CD8-positive, alpha-beta memory T cell (primary cell): ENCODE measurements around the gene CLSTN2. TPM values are rescaled to one million over a fixed set of nuclear protein-coding genes. Genes with fewer than 3 reads are reported as not detected.

Experiments used
- CTCF ChIA-PET: fragments of 350-600 bp; sonication (Branson Sonifier 250); formaldehyde crosslinking; loops from one replicate; lab custom pipeline; 2021; ENCODE audit warnings: antibody characterized with exemption; lab: Charles Lee
- POLR2A ChIA-PET: fragments of 350-600 bp; sonication (Branson Sonifier 250); formaldehyde crosslinking; loops from one replicate; lab custom pipeline; 2021; ENCODE audit warnings: antibody characterized with exemption; lab: Charles Lee
- DNase-seq, 5 donors: peaks; one replicate each; pipeline versions ENCODE4 v3.0.0 to v3.0.0-alpha.2; 2020 to 2022; ENCODE audit warnings: mixed read lengths in 1 of 5
- H3K27ac ChIP-seq: one replicate; pipeline ENCODE4 v1.7.0; 2013; ENCODE audit warnings: low read depth, mild to moderate bottlenecking, low read length, moderate library complexity
- H3K27me3 ChIP-seq: 2 replicates; pipeline ENCODE4 v1.7.0; 2013; ENCODE audit warnings: low read length, mild to moderate bottlenecking; ENCODE audit not compliant: insufficient read depth, poor library complexity, severe bottlenecking
- H3K36me3 ChIP-seq: 2 replicates; pipeline ENCODE4 v1.7.0; 2013; ENCODE audit warnings: mild to moderate bottlenecking, low read length, moderate library complexity; ENCODE audit not compliant: insufficient read depth
- H3K4me1 ChIP-seq: 2 replicates; pipeline ENCODE4 v1.7.0; 2013; ENCODE audit warnings: mild to moderate bottlenecking, low read length, moderate library complexity; ENCODE audit not compliant: insufficient read depth
- H3K4me3 ChIP-seq: 2 replicates; pipeline ENCODE4 v1.7.0; 2013; ENCODE audit warnings: mild to moderate bottlenecking, low read length
- H3K9me3 ChIP-seq: 2 replicates; pipeline ENCODE4 v1.7.0; 2013; ENCODE audit warnings: mild to moderate bottlenecking, low read length
- H3K27ac Mint-ChIP-seq, 8 donors: one replicate each; pipeline ENCODE4 v1.8.0; 2020 to 2021; ENCODE audit warnings: mixed read lengths in 8 of 8, mild to moderate bottlenecking in 6 of 8, inconsistent platforms in 3 of 8, moderate library complexity in 3 of 8
- H3K27me3 Mint-ChIP-seq, 2 donors: one replicate each; pipeline ENCODE4 v1.8.0; 2020 to 2021; ENCODE audit warnings: mixed read lengths in 2 of 2, mild to moderate bottlenecking in 1 of 2, moderate library complexity in 1 of 2
- H3K36me3 Mint-ChIP-seq, 3 donors: one replicate each; pipeline ENCODE4 v1.8.0; 2020 to 2021; ENCODE audit warnings: mixed read lengths in 3 of 3, inconsistent platforms in 1 of 3, mild to moderate bottlenecking in 1 of 3
- H3K4me1 Mint-ChIP-seq, 3 donors: one replicate each; pipeline ENCODE4 v1.8.0; 2020 to 2021; ENCODE audit warnings: mixed read lengths in 3 of 3, inconsistent platforms in 1 of 3, mild to moderate bottlenecking in 1 of 3
- H3K4me3 Mint-ChIP-seq, 7 donors: one replicate each; pipeline ENCODE4 v1.8.0; 2020 to 2021; ENCODE audit warnings: mixed read lengths in 7 of 7, mild to moderate bottlenecking in 6 of 7, moderate library complexity in 4 of 7, inconsistent platforms in 2 of 7
- H3K9me3 Mint-ChIP-seq, 5 donors: one replicate each; pipeline ENCODE4 v1.8.0; 2020 to 2022; ENCODE audit warnings: mixed read lengths in 5 of 5, mild to moderate bottlenecking in 3 of 5, moderate library complexity in 2 of 5, inconsistent platforms in 1 of 5
- polyA plus RNA-seq: library from polyadenylated mRNA; unstranded; fragments of 300-500 nt; fragmentation: Illumina TruSeq; gene quantifications from one replicate; pipeline ENCODE4 v1.2.3, GENCODE V29; 2021
- total RNA-seq, 2 experiments: library from RNA; stranded (reverse); gene quantifications; one replicate each; pipeline ENCODE4 v1.2.3, GENCODE V29; 2021

CLSTN2 gene
- total and polyA plus RNA-seq, 3 experiments from 2014 or later = not detected

DNA sequence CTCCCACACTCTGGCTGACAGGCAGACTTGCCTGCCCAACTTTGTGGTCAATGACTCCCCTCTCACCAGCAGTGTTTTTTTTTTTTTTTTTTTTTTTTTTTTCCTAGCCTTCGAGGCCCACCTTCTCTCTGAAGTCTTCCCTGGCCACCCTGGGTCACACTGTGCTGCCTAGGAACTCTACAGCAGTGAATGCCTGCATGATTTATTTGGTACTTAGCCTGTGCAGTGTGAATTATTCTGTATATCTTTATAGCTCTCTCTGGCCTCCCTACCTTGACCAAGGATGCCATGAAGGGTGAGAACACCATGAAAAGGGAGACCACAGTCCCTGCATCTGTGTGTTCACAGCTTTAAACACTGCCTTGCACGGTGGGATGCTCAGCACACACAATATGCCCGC is 141.6 kb downstream of the CLSTN2 start:
- Histone ChIP-seq H3K36me3 (no peaks in the 10 kb centered on the region), H3K9me3 (no peaks in the 10 kb centered on the region), H3K4me1 (no peaks in the 10 kb centered on the region), H3K27ac (no peak overlapping the region), H3K27me3 (no peaks in the 10 kb centered on the region), H3K4me3 (no peak overlapping the region)
- Mint-ChIP-seq H3K4me1 (no peaks in the 10 kb centered on the region), H3K27ac (no peak overlapping the region), H3K27me3 (peaks cover 0 to 3% of the 10 kb centered on the region in 2 donors), H3K4me3 (no peak overlapping the region), H3K36me3 (no peaks in the 10 kb centered on the region), H3K9me3 (peaks cover 0 to 2% (median 0%) of the 10 kb centered on the region in 5 donors)
- ChIA-PET CTCF (no interaction called here), POLR2A (no interaction called here)
- DNase-seq = no peak

DNA sequence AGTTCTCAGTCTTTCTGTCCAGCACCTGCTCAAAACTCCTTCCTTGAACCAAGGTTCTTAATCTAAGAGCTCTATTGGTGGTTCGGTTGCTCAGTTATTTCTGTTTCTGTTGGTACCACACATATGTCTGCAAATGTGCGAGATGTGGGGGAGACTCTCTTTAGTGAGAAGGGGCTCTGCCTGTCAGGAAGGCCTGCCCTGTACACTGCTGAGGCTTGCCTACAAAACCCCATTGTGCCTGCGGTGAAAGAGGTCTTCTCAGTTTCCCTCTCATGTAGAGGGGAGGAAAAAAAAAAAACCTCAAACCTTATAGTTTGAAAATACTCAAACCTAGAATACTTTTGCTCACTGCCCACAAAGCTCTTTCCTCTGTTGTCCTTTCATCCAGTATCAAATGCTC is 142.4 kb downstream of the CLSTN2 start:
- peaks cover 0 to 2% (median 0%) of the 10 kb centered on the region in 5 donors for H3K9me3 Mint-ChIP-seq
- no peak overlapping the region for H3K4me3 Mint-ChIP-seq

DNA sequence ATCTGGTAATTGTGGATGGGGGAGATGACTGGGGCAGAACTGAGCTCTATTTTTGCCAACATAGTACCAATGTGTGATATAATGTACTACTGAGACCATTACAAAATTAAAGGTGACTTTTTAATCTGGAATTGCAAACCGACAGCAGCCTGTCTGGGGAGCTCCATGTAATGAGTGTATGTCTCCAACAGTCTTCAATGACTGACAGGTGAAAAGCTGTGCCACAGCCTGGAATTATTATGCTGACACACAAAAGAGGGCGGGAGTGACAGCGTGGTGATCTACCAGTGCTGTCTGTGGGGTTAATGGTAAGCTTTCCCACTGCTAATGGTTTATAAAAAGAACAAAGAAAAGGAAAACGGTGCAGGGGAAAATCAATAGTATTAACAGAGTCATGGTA is 143.4 kb downstream of the CLSTN2 start:
- CTCF ChIA-PET = no interaction called here
- Mint-ChIP-seq H3K27me3 (peaks cover 0 to 6% of the 10 kb centered on the region in 2 donors), H3K4me3 (no peak overlapping the region), H3K27ac (no peak overlapping the region), H3K4me1 (no peaks in the 10 kb centered on the region), H3K36me3 (no peaks in the 10 kb centered on the region), H3K9me3 (peaks cover 0 to 2% (median 0%) of the 10 kb centered on the region in 5 donors)
- Histone ChIP-seq H3K36me3 (no peaks in the 10 kb centered on the region), H3K27ac (no peak overlapping the region), H3K4me3 (no peak overlapping the region), H3K4me1 (no peaks in the 10 kb centered on the region), H3K27me3 (no peaks in the 10 kb centered on the region), H3K9me3 (no peaks in the 10 kb centered on the region)
- POLR2A ChIA-PET = no interaction called here
- DNase-seq = no peak

More for the DNA sequence above, 142.4 kb downstream of the CLSTN2 start:
- no peaks in the 10 kb centered on the region for H3K36me3 Mint-ChIP-seq
- POLR2A ChIA-PET = no interaction called here
- H3K4me1 ChIP-seq = no peaks in the 10 kb centered on the region
- no peaks in the 10 kb centered on the region for H3K4me1 Mint-ChIP-seq
- CTCF ChIA-PET = no interaction called here
- no peak overlapping the region for H3K27ac Mint-ChIP-seq
- no peak for DNase-seq
- no peak overlapping the region for H3K27ac ChIP-seq
- no peaks in the 10 kb centered on the region for H3K9me3 ChIP-seq
- peaks cover 0 to 6% of the 10 kb centered on the region in 2 donors for H3K27me3 Mint-ChIP-seq
- no peak overlapping the region for H3K4me3 ChIP-seq
- no peaks in the 10 kb centered on the region for H3K27me3 ChIP-seq
- H3K36me3 ChIP-seq = no peaks in the 10 kb centered on the region

DNA sequence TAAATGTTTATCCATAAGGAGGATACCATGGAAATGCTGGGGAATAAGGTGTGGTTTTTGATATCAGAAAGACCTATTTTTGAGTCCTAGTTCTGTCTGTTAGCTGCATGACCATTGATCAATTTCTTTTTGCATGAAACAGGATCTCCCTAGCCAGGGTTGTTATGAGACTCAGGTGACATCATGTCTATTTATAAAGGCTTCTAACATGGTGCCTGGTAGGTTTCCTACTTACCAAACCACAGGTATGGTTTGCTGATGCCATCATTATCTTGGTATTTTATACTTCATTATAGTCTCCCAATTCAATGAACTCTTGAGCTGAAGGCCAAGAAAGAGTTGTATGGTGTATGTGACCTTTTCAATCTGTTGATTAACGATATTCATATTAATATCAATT is 144.0 kb downstream of the CLSTN2 start:
- DNase-seq = no peak
- no peaks in the 10 kb centered on the region for H3K4me1 ChIP-seq
- no peak overlapping the region for H3K4me3 ChIP-seq
- H3K9me3 ChIP-seq = no peaks in the 10 kb centered on the region
- H3K27ac ChIP-seq = no peak overlapping the region
- H3K27me3 ChIP-seq = no peaks in the 10 kb centered on the region
- no peaks in the 10 kb centered on the region for H3K4me1 Mint-ChIP-seq
- H3K4me3 Mint-ChIP-seq = no peak overlapping the region
- peaks cover 0 to 2% (median 0%) of the 10 kb centered on the region in 5 donors for H3K9me3 Mint-ChIP-seq
- POLR2A ChIA-PET = no interaction called here
- H3K36me3 ChIP-seq = no peaks in the 10 kb centered on the region
- H3K36me3 Mint-ChIP-seq = no peaks in the 10 kb centered on the region
- H3K27ac Mint-ChIP-seq = no peak overlapping the region
- CTCF ChIA-PET = no interaction called here
- peaks cover 0 to 6% of the 10 kb centered on the region in 2 donors for H3K27me3 Mint-ChIP-seq

DNA sequence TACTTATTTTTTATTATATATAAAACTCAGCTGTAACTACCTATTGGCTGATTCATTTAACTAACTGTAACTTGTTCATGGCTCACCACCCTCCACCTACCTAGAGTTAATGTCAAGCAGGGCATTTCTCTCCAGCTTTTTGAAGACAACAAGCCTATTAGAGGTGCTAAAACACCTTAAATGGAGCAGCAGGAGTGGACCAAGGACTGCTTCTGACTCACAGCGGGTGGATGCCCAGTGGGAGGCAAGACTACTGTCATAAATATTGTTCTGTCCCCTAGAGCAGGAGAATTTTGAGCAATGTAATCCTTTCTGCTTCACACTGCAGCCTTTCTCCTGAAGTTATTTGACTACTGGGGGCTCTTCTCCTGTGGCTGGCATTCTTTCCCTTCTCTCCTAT is 146.9 kb downstream of the CLSTN2 start:
- H3K9me3 Mint-ChIP-seq = peaks cover 0 to 2% (median 0%) of the 10 kb centered on the region in 5 donors
- H3K27ac ChIP-seq = no peak overlapping the region
- no peak overlapping the region for H3K4me3 ChIP-seq
- no peaks in the 10 kb centered on the region for H3K27me3 ChIP-seq
- H3K9me3 ChIP-seq = no peaks in the 10 kb centered on the region
- POLR2A ChIA-PET = no interaction called here
- no peaks in the 10 kb centered on the region for H3K36me3 Mint-ChIP-seq
- H3K4me1 Mint-ChIP-seq = no peaks in the 10 kb centered on the region
- peaks cover 0 to 3% of the 10 kb centered on the region in 2 donors for H3K27me3 Mint-ChIP-seq
- H3K27ac Mint-ChIP-seq = no peak overlapping the region
- no peaks in the 10 kb centered on the region for H3K36me3 ChIP-seq
- no peak overlapping the region for H3K4me3 Mint-ChIP-seq
- no peak for DNase-seq
- CTCF ChIA-PET = no interaction called here
- H3K4me1 ChIP-seq = no peaks in the 10 kb centered on the region

DNA sequence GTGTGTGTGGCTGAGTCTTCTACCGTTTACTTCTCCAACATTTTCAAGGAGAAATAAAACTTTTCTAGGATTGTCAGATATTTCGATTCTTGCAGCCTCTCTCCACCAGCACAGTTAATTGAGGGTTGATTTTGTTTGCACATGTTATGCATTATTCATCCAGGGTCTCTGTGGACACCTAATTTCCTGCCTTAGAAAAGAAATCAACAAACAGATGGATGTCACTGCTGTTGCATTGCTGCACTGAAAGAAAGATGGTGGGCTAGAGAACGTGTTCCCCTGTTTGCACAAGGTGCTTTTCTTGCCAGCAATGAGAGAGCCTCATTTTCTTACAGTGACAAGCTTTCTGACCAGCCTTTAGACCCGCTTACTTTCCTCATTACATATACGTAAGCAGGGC is 150.0 kb downstream of the CLSTN2 start:
- ChIA-PET CTCF (no interaction called here), POLR2A (no interaction called here)
- Histone ChIP-seq H3K4me1 (no peaks in the 10 kb centered on the region), H3K9me3 (no peaks in the 10 kb centered on the region), H3K36me3 (no peaks in the 10 kb centered on the region), H3K4me3 (no peak overlapping the region), H3K27me3 (no peaks in the 10 kb centered on the region), H3K27ac (no peak overlapping the region)
- Mint-ChIP-seq H3K27ac (no peak overlapping the region), H3K36me3 (no peaks in the 10 kb centered on the region), H3K4me3 (no peak overlapping the region), H3K27me3 (peaks cover 0 to 3% of the 10 kb centered on the region in 2 donors), H3K9me3 (peaks cover 0 to 2% (median 0%) of the 10 kb centered on the region in 5 donors), H3K4me1 (no peaks in the 10 kb centered on the region)
- DNase-seq = no peak

DNA sequence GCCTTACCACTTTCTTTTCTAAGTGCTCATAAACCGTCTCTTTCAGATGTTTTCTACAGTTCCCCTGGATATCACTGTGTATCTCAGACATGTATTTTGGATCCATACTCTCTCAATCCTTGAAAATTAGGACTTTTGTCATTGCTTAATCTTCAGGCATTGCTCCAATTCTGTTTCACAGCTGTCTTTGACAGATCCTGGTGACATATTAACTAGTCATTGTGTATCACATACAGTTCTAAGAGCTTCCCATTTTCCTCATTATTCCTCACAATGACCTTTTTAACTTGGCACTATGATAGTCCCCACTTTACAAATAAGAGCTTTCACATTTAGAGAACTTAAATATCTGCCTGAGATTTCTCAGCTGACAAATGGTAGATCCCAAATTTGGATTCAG is 151.7 kb downstream of the CLSTN2 start:
- Mint-ChIP-seq H3K4me1 (no peaks in the 10 kb centered on the region), H3K9me3 (peaks cover 0 to 5% (median 0%) of the 10 kb centered on the region in 5 donors), H3K4me3 (no peak overlapping the region), H3K36me3 (no peaks in the 10 kb centered on the region), H3K27me3 (peaks cover 0 to 4% of the 10 kb centered on the region in 2 donors), H3K27ac (no peak overlapping the region)
- H3K9me3 ChIP-seq = no peaks in the 10 kb centered on the region
- no peak for DNase-seq
- no peaks in the 10 kb centered on the region for H3K27me3 ChIP-seq
- ChIA-PET CTCF (interaction anchor here (1.1 kb wide), 1 partner anchor 11 kb away, joined by 3 read pairs; no protein-coding TSS in a partner anchor), POLR2A (no interaction called here)
- no peaks in the 10 kb centered on the region for H3K36me3 ChIP-seq
- H3K4me3 ChIP-seq = no peak overlapping the region
- no peak overlapping the region for H3K27ac ChIP-seq
- H3K4me1 ChIP-seq = no peaks in the 10 kb centered on the region

DNA sequence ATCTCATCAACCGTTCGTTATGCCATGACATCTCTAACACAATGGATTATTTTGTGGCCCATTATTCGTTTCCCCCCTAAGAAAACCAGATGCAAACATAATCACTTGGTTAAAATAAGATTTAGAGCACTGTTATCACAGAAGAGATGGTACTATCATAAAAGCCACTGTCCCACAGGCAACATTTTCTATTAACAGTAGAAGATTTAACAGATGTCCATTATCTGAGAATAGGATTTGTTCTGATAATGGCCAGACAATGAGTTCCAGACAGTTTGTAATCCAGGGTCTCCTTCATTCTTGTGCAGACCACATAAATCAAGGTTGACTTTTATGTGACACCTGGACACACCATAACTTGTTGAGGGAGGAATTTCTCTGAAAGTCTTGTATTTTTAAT is 153.1 kb downstream of the CLSTN2 start:
- no peak overlapping the region for H3K27ac Mint-ChIP-seq
- ChIA-PET POLR2A (no interaction called here), CTCF (interaction anchor here (1.1 kb wide), 1 partner anchor 10 kb away, joined by 3 read pairs; no protein-coding TSS in a partner anchor)
- no peaks in the 10 kb centered on the region for H3K4me1 Mint-ChIP-seq
- peaks cover 0 to 5% (median 0%) of the 10 kb centered on the region in 5 donors for H3K9me3 Mint-ChIP-seq
- H3K36me3 Mint-ChIP-seq = no peaks in the 10 kb centered on the region
- H3K27me3 ChIP-seq = no peaks in the 10 kb centered on the region
- no peak overlapping the region for H3K4me3 Mint-ChIP-seq
- no peaks in the 10 kb centered on the region for H3K9me3 ChIP-seq
- H3K36me3 ChIP-seq = no peaks in the 10 kb centered on the region
- peaks cover 0 to 5% of the 10 kb centered on the region in 2 donors for H3K27me3 Mint-ChIP-seq
- no peak overlapping the region for H3K4me3 ChIP-seq
- no peak for DNase-seq
- no peak overlapping the region for H3K27ac ChIP-seq
- no peaks in the 10 kb centered on the region for H3K4me1 ChIP-seq
